AG20443 (cell line): ENCODE measurements around the gene VPS51.
"Not testable (repeated sequence)": the region's sequence is repeated elsewhere in the genome, so short reads cannot be mapped to it uniquely, and the experiment has no call there.

Experiments
- DNase-seq: peaks from one replicate; pipeline ENCODE4 v3.0.0; 2012; ENCODE audit warnings: low spot score, mixed read lengths

The VPS51 gene

DNA sequence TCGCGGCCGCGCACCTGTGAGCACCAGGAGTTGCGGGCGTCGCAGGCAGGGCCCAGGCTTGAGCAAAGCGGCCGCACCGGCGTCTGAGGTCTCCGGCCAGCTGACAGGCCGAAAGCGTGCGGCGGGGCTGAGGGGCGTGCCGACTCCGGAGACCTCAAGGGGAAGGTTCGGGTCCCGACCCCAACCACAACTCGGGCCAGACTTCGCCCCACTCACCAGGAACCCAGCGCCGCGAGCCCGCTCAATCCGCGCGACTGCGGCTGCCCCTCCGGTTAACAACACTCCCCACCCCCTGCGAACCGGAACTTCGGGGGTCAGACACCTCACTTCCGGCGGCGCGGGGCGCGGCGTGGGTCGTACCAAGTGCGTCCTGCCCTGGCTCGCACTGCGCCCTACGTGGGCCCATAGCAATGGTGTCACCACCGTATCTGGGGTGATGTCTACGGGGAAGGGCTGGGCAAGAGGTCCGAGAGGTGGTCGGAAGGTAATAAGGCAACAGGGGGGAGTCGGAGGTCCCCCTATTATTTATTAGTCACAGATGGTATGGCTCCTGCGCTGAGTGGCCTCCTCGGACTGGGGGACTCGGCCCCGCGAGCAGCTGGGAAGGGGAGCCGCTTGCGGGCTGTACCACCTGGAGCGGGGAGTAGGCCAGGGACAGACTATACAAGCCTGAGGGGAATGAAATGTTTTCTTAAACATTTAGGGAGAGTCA is 38.4 kb downstream of the VPS51 start, which contains the start of gene SYVN1:
TSS of gene SYVN1 (minus strand) at position 280 of the 712 bp plus-strand sequence. CDS start 918 bp downstream, outside the sequence.
- DNase-seq: peak; percentile 95

DNA sequence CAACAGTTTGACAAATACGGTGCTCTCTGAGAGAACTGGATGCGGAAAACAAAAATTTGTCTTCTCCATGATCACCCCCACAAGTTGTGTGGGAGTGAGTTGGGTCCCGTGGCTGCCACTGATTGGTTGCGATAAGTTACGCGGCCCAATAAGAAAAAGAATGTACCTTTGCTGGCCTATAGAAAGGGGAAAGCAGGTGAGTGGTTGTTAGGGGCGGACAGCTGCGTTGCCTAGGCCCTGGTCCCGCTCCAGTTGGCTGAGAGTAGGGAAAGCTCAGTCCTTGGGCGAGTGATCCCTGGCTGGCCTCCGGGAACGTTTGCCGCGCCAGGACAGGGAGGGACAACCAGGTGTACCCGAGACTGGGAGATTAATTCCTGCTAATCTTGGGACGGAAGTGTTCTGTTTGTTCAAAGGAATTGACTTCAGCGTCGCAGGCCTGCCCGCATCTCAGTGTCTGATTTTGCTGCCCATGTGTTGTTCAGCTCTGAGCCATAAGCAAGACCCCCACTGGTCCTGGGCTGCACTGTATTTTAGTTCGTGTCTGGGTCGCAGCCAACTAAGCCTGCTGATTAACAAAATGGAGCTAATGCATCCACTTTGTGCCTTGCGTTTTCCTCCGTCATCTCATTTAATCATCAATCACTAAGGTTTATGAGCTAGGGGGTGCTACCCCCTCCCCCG is 39.1 kb downstream of the VPS51 start:
- DNase-seq: peak; percentile 94

DNA sequence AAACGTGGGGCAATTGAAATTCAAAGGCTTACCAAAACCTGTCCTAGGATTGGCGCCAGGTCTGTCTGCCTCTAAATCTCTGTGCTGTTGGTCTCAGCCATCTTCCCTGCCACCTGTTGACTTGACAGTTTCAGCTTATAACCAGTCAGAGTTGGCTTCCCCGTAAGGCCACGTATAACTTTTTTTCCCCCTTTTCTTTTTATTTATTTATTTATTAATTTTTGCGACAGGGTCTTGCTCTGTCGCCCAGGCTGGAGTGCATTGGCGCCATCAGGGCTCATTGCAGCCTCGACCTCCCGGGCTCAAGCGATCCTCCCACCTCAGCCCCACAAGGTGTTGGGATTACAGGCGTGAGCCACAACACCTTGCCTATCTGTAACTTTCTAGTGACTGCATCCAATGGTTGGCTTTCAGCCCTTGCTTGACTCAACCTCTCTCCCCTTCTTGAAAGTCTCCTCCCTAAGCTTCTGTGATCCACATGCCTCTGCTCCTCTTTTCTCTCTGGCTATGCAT is 39.7 kb downstream of the VPS51 start:
- no peak for DNase-seq

DNA sequence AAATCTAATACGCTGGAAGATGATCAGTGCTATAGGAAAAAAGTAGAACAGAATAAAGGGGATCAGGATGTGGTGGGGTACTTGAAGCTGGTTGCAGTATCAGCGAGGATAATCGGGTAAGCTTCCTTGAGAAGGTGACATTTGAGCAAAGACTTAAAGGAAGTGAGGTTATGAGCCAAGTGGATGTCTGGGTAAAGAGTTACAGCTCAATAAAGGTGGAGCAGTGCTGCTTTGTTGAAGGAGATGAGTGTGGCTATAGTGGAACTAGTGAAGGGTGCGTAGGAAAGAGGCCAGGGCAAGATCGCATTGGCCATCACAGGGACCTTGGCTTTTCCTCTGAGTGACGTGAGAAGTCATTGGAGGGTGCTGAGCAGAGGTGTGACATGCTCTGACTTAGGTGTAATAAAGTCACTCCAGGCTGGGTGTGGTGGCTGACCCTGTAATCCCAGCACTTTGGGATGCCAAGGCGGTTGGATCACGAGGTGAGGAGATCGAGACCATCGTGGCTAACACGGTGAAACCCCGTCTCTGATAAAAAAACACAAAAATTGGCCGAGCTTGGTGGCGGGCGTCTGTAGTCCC is 40.6 kb downstream of the VPS51 start:
- no peak for DNase-seq

DNA sequence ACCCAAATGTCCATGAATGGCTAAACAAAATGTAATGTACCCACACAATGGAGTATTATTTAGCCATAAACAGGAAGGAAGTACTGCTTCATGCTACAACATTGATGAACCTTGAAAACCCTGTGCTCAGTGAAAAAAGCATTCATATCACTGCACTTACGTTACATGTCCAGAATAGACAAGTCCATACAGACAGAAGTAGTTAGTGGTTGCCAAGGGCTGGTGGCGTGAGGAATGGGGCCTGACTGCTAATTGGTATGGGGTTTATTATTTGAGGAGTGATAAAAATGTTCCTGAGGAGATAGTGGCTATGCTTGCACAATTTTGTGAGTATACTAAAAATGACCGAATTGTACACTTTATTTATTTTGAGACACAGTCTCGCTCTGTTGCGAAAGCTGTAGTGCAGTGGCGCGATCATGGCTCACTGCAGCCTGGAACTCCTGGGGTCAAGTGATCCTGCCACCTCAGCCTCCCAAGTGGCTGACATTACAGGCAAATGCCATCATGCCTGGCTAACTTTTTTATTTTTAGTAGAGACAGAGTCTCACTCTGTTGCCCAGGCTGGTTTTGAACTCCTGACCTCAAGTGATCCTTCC is 46.0 kb downstream of the VPS51 start:
- DNase-seq: no peak

DNA sequence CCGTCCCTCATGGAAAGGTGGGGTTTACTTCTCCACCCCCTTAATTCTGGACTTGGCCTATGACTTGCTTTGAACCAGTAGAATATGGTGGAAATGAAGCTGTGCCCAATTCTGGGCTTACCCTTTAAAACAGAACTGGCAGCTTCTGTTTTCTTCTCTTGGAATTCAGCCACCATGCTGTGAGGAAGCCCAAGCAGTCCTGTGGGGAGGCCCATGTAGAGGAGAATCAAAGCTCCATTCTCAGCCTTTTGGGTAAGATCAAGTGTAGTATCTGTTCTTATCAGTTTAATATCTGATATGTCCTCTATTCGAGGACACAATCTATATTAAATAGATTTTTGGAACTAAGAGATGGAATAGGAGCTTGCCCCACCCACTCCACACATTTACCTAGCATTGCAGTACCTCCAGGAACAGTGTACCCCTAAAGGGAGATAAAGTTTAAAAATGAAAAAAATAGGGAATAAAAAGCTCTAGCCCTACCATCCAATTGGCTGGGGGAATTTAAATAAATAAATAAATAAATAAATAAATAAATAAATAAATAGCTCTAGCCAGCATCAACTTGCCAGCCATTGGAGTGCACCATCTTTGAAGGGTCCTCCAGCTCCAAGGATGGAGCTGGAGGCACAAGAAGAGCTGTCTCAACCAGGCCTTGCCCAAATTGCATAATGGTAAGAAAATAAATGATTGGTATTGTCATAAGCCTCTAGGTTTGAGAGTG is 51.5 kb downstream of the VPS51 start:
- no peak for DNase-seq

DNA sequence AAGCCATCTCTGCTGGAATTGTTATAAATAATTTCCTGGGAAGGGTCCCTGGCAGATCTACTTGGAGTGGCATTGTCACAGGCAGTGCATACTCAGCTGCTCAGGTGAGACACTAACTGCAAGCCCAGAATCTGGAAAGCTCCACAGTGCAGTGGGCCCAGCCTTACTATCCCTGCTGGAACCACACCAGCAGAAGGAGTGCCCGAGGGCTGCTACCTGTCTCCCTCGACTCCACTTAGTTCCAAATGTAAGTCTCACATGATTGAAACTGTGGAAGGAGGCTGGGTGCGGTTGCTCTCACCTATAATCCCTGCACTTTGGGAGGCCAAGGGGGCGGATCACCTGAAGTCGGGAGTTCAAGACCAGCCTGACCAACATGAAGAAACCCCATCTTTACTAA is 52.6 kb downstream of the VPS51 start:
- no peak for DNase-seq

DNA sequence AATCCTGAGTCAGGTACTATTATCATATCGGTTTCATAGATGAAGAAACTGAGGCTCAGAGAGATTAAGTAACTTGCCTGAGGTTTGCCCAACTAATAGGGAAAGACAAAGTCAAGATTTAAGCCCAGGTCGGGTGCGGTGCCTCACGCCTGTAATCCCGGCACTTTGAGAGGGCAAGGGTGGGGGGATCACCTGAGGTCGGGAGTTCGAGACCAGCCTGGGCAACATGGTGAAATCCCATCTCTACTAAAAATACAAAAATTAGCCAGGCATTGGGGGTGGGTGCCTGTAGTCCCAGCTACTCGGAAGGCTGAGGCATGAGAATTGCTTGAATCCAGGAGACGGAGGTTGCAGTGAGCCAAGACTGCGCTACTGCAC is 54.1 kb downstream of the VPS51 start:
- not testable (repeated sequence) for DNase-seq

DNA sequence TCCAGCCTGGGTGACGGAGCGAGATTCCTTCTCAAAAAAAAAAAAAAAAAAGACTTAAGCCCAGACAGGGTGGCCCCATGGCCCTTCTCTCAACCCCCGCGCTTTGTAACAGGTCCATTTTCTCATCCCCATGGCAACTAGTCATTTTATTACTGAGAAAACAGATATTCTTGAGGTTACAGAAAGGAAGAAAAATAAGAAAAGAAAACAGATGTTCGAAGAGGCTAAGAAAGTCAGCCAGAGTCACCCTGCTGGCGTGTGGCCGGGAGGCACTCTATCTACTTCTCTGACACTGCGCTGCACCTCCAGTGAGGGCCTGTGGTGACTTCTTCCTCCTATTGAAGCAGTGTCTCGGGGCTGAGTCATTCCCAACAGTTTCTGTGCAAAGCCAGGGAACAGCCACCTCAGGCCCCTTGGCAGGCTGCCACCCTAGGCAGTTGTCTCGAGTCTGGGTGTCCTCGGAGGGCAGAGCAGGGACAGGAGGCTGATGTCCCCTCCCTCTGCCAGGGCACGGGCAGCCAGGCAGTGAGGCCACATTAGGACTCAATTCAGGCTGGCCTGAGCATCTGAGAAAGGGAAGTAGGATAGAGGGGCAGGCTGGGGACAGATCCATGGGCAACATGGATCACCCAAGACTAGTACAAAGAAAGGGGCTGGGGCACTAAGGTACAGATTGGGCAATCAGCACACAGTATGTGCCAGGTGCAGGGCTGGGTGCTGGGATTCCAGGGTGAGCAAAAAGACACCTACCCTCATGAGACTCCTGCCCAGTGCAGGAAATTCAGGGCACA is 54.7 kb downstream of the VPS51 start:
- DNase-seq: peak; percentile 93

DNA sequence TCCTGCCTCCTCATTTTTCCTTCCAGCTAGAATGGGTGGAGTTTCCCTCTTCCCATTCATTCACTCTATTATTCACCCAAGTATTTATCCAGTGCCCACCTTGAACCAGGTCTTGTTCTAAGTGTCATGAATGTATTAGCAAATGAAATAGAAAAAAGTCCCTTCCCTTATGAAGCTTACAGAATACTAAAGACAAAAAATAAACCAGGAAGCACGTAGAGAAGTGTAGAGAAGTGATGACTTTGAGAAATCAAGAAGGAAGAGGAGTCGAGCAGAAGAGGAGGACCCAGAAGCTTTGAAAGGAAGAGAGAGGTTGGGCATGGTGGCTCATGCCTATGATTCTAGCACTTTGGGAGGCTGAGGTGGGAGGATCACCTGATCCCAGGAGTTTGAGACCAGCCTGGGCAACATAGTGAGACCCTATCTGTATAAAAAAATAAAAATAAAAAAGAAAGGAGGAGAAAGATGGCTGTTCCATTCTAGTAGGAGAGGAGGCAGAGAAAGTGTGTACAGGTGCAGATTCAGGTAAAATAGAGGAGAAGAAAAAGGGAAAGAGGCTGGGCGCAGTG is 55.4 kb downstream of the VPS51 start:
- DNase-seq: no peak

DNA sequence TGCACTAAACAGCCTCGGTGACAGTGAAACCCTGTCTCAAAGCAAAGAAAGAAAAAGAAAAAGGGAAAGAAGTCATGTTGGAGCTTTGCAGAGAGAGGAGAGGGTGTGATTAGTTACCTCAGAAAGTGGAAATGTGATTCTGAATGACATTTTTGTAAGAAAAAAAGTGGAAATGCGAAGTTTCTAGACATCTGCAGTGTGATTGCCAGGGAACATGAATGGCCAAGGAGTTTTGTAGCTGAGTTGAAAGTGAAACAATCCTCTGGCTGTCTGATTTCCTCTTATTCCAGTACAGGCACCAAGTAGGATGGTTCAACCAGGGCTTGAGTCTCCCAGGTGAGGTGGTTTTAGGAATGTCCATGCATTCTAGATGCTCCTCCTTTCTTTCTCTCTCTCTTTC is 56.1 kb downstream of the VPS51 start:
- DNase-seq: no peak

DNA sequence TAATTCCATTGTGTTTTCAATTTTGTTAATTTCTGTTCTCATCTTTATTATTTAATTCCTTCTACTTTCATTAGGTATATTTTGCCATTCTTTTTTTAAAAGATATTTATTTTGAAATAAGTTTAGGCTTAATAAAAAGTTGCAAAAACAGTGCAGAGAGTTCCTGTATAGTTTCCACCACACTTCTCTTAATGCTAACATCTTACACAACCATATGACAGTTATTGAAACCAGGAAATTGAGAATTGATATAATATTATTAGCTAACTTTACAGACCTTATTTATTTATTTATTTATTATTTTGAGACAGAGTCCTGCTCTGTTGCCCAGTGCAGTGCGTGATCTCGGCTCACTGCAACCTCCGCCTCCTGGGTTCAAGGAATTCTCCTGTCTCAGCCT is 60.2 kb downstream of the VPS51 start:
- DNase-seq: no peak

DNA sequence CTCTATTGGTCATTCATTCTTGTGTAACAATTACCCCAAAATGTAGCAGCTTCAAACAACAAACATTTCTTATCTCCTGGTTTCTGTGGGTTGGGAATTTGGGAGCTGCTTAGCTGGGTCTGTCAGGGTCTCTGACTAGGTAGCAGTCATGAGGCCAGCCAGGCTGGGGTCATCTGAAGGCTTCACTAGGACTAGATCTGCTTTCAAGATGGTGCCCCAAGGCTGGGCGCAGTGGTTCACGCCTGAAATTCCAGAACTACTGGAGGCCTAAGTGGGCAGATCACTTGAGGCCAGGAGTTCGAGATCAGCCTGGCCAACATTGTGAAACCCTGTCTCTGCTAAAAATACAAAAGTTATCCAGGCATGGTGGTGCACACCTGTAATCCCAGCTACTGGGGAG is 60.9 kb downstream of the VPS51 start:
- DNase-seq: no peak

DNA sequence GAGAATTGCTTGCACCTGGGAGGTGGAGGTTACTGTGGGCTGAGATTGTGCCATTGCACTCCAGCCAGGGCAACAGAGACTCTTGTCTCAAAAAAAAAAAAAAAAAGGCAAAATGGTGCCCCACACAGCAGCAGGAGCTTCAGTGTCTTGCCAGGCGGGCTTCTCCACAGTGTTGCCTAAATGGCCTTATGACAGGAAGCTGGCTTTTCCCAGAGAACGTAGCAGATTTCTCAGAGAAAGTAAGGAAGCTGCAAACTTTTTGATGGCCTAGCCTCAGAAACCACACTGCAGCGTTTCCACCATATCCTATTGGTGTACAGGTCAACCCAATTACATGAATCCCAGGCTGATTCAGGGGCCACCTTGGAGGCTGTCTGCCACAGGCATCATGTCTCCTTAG is 61.3 kb downstream of the VPS51 start:
- DNase-seq: no peak

DNA sequence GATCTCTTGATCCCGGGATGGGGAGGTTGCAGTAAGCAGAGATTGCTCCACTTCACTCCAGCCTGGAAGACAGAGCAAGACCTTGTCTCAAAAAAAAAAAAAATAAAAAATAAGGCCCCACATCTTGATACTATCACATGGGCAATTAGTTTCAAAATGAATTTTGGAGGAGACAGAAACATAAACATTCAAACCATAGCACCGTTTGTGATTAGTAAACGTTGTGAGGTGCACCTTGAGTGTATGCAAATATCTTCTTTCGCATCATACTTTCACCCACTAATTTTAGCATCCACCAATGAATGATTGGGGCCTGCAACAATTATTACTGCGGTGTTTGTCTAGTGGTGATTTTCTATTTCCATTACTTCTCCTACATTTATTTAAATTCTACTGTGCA is 63.0 kb downstream of the VPS51 start:
- no peak for DNase-seq

DNA sequence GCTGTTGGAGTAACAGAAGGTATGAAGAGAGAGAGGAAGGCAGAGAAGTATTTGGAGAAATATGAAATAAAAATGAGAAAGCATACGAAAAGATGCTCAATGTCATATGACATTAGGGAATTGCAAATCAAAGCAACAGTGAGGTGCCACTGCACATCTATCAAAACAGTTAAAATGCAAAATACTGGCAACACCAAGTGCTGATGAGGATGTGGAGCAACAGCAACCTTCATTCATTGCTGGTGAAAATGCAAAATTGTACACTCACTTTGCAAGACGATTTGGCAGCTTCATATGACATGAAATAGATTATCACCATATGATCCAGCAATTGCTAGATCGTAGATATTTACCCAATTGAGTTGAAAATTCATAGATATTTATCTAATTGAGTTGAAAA is 64.6 kb downstream of the VPS51 start:
- DNase-seq: no peak
